Loucy (cell line): ENCODE results near the gene WFDC11.

Experiments
- CTCF ChIP-seq: fragments of 200-600 bp; sonication (generic); conservative IDR thresholded peaks from 2 replicates; pipeline ENCODE4 v1.5.1; 2014; ENCODE audit warnings: mild to moderate bottlenecking, antibody characterized with exemption, low read length
- EZH2phosphoT487 ChIP-seq: fragments of 200-600 bp; IDR thresholded peaks from 2 replicates; pipeline ENCODE4 v1.6.1; 2018; ENCODE audit warnings: antibody characterized with exemption, mild to moderate bottlenecking, moderate library complexity, borderline replicate concordance

GRCh38 chr20:45685896-45686295 lies 15.9 kb upstream of the WFDC11 start:
- TF ChIP-seq CTCF (no peak), EZH2phosphoT487 (no peak)
